Amygdala (tissue), 56 donors: ENCODE measurements around the gene AMY1C.
"Not testable (repeated sequence)": the region's sequence is repeated elsewhere in the genome, so short reads cannot be mapped to it uniquely, and the experiment has no call there.

ENCODE experiments used
- DNase-seq, 56 donors: peaks; one replicate each; lab custom pipeline; 2025; lab: John Stamatoyannopoulos, UW

The AMY1C gene

GRCh38 chr1:103749598-103749997, at the start of gene AMY1C:
TSS of gene AMY1C (plus strand) at chr1:103749898. CDS start at chr1:103750470, 572 bp downstream.
- DNase-seq, result not testable (repeated sequence)

- not testable (repeated sequence) for DNase-seq
Observed at GRCh38 chr1:103700669-103701068, 49.0 kb upstream of the AMY1C start.

- not testable (repeated sequence) for DNase-seq
Observed at GRCh38 chr1:103701256-103701655, 48.4 kb upstream of the AMY1C start.

GRCh38 chr1:103707670-103708069, 42.0 kb upstream of the AMY1C start:
- DNase-seq, result not testable (repeated sequence)

GRCh38 chr1:103710381-103710780, 39.3 kb upstream of the AMY1C start:
- DNase-seq, result not testable (repeated sequence)

- DNase-seq, result not testable (repeated sequence)
Observed at GRCh38 chr1:103717404-103717803, 32.3 kb upstream of the AMY1C start.

- not testable (repeated sequence) for DNase-seq
Observed at GRCh38 chr1:103721473-103721872, 28.2 kb upstream of the AMY1C start.

- DNase-seq, result not testable (repeated sequence)
Observed at GRCh38 chr1:103735334-103735733, 14.4 kb upstream of the AMY1C start.

GRCh38 chr1:103738031-103738430, 11.7 kb upstream of the AMY1C start:
- DNase-seq, result not testable (repeated sequence)

- not testable (repeated sequence) for DNase-seq
Observed at GRCh38 chr1:103744449-103744848, 5.2 kb upstream of the AMY1C start.

- DNase-seq, result not testable (repeated sequence)
Observed at GRCh38 chr1:103745040-103745439, 4.7 kb upstream of the AMY1C start.

GRCh38 chr1:103748273-103748672, 1.4 kb upstream of the AMY1C start:
- not testable (repeated sequence) for DNase-seq

GRCh38 chr1:103761896-103762295, 12.2 kb downstream of the AMY1C start:
- DNase-seq, result no peak

GRCh38 chr1:103779932-103780331, 30.2 kb downstream of the AMY1C start:
- no peak for DNase-seq

- no peak for DNase-seq
Observed at GRCh38 chr1:103783944-103784377, 34.3 kb downstream of the AMY1C start.

- peak in 1 of 56 donors; percentile 6 for DNase-seq
Observed at GRCh38 chr1:103788377-103788776, 38.7 kb downstream of the AMY1C start.

- DNase-seq, result no peak
Observed at GRCh38 chr1:103790172-103790571, 40.5 kb downstream of the AMY1C start.
